Tibial nerve (tissue), 4 donors: ENCODE results near the gene CCDC27.

Experiments
- EP300 ChIP-seq, 2 donors: sonication (generic); formaldehyde crosslinking; IDR thresholded peaks; one replicate each; pipeline ENCODE4 v1.6.1; 2017; ENCODE audit warnings: antibody characterized with exemption in 2 of 2, mild to moderate bottlenecking in 1 of 2
- POLR2A ChIP-seq, 2 donors: fragments of 450-650 bp; IDR thresholded peaks; one replicate each; pipeline ENCODE4 v1.6.1; 2017; ENCODE audit warnings: antibody characterized with exemption in 2 of 2, mild to moderate bottlenecking in 2 of 2, moderate library complexity in 2 of 2
- TF ChIP-seq, protein P1 (sequence below), 5 experiments: fragments of 200-600 bp in 3 of 5; fragments of 450-650 bp in 2 of 5; sonication (generic) in 3 of 5; IDR thresholded peaks; one replicate each; pipeline ENCODE4 v1.5.1; 2016 to 2019; ENCODE audit warnings: antibody characterized with exemption in 5 of 5, mild to moderate bottlenecking in 3 of 5, moderate library complexity in 2 of 5

DNA sequence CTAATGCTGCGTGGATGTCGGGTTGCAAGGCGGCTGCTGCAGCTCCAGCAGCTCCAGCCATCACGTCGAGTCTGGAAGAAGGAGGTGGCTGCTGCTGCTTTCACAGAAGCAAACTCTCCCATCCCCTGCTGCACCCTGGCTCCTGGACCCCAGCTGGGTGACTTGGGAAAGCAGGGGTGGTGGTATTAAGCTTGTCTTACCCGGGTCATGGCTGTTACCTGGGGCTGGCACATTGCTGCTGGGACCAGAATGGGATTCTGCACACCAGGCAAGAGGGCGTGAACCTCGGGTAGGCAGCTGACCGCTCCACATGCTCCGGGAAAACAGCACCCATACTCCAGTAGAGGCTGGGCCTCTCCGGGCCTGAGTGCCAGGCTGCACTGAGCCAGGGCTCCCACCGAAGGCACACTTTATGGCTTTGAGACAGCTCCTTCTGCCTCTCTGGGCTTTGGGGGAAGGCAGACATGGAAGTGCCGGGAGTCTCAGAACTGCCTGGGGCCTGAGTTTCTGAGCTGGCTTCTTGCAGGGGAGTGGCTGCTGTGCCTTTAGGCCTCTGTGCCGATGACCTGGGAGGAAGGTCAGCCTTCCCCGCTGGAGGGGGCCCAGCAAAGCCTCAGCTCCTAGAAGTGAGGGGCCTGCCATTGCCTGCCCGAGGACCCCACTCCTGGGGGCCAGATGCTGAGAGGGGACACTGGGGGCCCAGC is 21.5 kb downstream of the CCDC27 start:
- TF ChIP-seq, protein P1, sequence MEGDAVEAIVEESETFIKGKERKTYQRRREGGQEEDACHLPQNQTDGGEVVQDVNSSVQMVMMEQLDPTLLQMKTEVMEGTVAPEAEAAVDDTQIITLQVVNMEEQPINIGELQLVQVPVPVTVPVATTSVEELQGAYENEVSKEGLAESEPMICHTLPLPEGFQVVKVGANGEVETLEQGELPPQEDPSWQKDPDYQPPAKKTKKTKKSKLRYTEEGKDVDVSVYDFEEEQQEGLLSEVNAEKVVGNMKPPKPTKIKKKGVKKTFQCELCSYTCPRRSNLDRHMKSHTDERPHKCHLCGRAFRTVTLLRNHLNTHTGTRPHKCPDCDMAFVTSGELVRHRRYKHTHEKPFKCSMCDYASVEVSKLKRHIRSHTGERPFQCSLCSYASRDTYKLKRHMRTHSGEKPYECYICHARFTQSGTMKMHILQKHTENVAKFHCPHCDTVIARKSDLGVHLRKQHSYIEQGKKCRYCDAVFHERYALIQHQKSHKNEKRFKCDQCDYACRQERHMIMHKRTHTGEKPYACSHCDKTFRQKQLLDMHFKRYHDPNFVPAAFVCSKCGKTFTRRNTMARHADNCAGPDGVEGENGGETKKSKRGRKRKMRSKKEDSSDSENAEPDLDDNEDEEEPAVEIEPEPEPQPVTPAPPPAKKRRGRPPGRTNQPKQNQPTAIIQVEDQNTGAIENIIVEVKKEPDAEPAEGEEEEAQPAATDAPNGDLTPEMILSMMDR (IDR thresholded peaks at IDR 0.05): no peak
- TF ChIP-seq POLR2A (IDR thresholded peaks at IDR 0.05): no peak
- TF ChIP-seq EP300 (IDR thresholded peaks at IDR 0.05): no peak
